HUES48 (cell line): ENCODE data around the gene GSDME.

Experiments used
- H3K27ac ChIP-seq: one replicate; pipeline ENCODE4 v1.7.0; 2013; ENCODE audit warnings: low read depth, low read length, inconsistent platforms
- H3K27me3 ChIP-seq: 2 replicates; pipeline ENCODE4 v1.6.1; 2013; ENCODE audit warnings: mild to moderate bottlenecking, low read length; ENCODE audit not compliant: control insufficient read depth, insufficient read depth
- H3K36me3 ChIP-seq: 2 replicates; pipeline ENCODE4 v1.6.1; 2013; ENCODE audit warnings: low read length; ENCODE audit not compliant: control insufficient read depth, insufficient read depth
- H3K4me1 ChIP-seq: 2 replicates; pipeline ENCODE4 v1.6.1; 2013; ENCODE audit warnings: mild to moderate bottlenecking, low read length; ENCODE audit not compliant: control insufficient read depth, insufficient read depth
- H3K4me3 ChIP-seq: 2 replicates; pipeline ENCODE4 v1.5.1; 2013; ENCODE audit warnings: mild to moderate bottlenecking, low read depth, low read length
- H3K9ac ChIP-seq: 2 replicates; pipeline ENCODE4 v1.6.1; 2013; ENCODE audit warnings: mild to moderate bottlenecking, low read depth, low read length, moderate library complexity
- H3K9me3 ChIP-seq: 2 replicates; pipeline ENCODE4 v1.6.1; 2013; ENCODE audit warnings: low read length; ENCODE audit not compliant: control insufficient read depth, insufficient read depth

Gene GSDME

DNA sequence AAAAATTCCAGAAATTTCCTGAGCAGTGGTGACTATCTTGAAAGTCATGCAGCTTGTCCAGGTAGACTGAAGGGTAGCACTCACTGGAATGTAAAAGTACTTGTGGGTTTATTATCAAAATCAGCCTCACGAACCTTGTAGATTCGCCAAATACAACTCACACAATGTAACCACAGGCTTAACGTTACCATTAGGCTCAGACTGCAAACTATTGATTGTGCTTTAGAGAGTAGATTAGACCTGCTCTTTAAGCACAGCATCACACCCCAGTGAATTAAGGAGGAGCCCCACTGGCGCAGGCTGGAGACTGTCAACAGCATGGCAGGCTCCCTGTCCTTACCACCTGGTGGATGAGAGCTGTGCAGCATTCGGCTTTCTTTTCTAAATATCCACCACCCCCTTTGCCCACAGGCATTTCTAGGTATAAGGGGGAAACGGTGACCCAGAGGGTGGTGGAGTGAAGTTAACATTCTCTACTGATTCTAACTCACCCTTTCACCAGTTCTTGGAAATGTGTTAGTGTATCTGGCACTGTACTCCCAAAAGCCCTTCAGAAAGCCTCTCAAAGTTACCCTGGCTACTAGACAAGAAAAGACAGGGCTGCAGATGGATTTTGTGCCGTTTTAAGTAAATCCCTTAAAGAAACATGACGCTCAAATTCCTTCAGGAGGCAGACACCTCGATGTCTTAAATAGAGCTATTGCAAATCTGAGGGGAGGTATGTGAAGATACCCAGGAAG lies 56.6 kb downstream of the GSDME start:
- Histone ChIP-seq H3K36me3 (peaks cover 10% of the 10 kb centered on the region), H3K4me1 (peaks cover 15% of the 10 kb centered on the region; the same call in 1 of the 2 replicates), H3K9me3 (no peaks in the 10 kb centered on the region), H3K4me3 (no peak overlapping the region), H3K9ac (no peak overlapping the region), H3K27me3 (no peaks in the 10 kb centered on the region), H3K27ac (no peak overlapping the region)

- Histone ChIP-seq H3K9me3 (no peaks in the 10 kb centered on the region), H3K9ac (no peak overlapping the region), H3K4me1 (peaks cover 15% of the 10 kb centered on the region; the same call in 1 of the 2 replicates), H3K27me3 (no peaks in the 10 kb centered on the region), H3K27ac (no peak overlapping the region), H3K36me3 (peaks cover 13% of the 10 kb centered on the region), H3K4me3 (no peak overlapping the region)
Observed at GRCh38 chr7:24698531-24699266, 58.6 kb downstream of the GSDME start.

- H3K36me3 ChIP-seq = peaks cover 13% of the 10 kb centered on the region
- H3K27me3 ChIP-seq = no peaks in the 10 kb centered on the region
- no peaks in the 10 kb centered on the region for H3K9me3 ChIP-seq
- H3K4me1 ChIP-seq = peaks cover 14% of the 10 kb centered on the region; the same call in 1 of the 2 replicates
- no peak overlapping the region for H3K27ac ChIP-seq
- H3K9ac ChIP-seq = no peak overlapping the region
- H3K4me3 ChIP-seq = no peak overlapping the region
Observed at GRCh38 chr7:24697416-24697815, 59.8 kb downstream of the GSDME start.

DNA sequence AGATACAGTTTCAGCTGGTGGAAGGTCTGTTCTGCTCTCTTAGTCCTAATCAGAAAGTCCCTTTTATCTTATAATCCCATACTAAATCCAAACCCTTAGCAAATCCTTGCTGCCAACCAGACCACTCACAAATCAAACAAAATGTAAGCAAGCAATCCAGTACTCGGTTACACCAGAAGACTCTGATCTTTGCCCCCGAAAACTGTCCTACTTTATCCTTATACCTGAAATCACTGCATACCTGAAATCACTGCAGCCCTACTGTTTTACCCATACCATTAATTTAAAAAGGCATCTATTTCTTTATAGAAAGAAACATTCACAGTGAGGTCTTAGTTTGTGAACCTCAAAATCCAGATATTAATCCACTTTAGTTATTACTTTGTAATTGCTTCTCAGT lies 64.7 kb downstream of the GSDME start:
- Histone ChIP-seq H3K27me3 (no peaks in the 10 kb centered on the region), H3K27ac (no peak overlapping the region), H3K36me3 (peaks cover 27% of the 10 kb centered on the region), H3K9ac (no peak overlapping the region), H3K4me1 (no peaks in the 10 kb centered on the region), H3K9me3 (no peaks in the 10 kb centered on the region), H3K4me3 (no peak overlapping the region)

- Histone ChIP-seq H3K27me3 (no peaks in the 10 kb centered on the region), H3K9ac (no peak overlapping the region)
Observed at GRCh38 chr7:24690251-24690650, 67.0 kb downstream of the GSDME start.

DNA sequence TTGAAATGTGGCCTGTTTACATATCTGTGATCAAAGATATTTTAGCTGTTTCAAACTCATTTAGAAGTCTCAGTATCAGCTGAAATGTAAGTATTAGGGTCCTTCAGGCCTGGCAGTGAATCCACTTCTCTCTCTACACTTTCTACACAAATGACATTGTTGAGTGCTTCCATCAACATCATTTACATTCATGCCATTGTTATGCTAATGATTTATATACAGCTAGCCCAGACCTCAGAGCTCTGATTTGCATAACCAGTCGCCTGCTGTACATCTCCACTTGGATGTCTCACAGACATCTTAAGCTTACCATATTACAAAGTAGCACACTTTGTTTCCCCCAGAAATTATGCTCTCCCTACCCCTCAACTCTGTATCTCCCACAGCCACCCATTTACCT lies 71.6 kb downstream of the GSDME start:
- Histone ChIP-seq H3K27ac (peak overlapping the region; percentile 6), H3K27me3 (no peaks in the 10 kb centered on the region), H3K36me3 (peaks cover 44% of the 10 kb centered on the region), H3K9me3 (no peaks in the 10 kb centered on the region), H3K4me3 (no peak overlapping the region), H3K4me1 (peaks cover 11% of the 10 kb centered on the region), H3K9ac (no peak overlapping the region)

More at GRCh38 chr7:24690251-24690650, 67.0 kb downstream of the GSDME start:
- Histone ChIP-seq H3K27ac (no peak overlapping the region), H3K9me3 (no peaks in the 10 kb centered on the region), H3K4me1 (peaks cover 6% of the 10 kb centered on the region), H3K36me3 (peaks cover 31% of the 10 kb centered on the region), H3K4me3 (no peak overlapping the region)

- peaks cover 46% of the 10 kb centered on the region for H3K36me3 ChIP-seq
- H3K4me3 ChIP-seq = no peak overlapping the region
- no peaks in the 10 kb centered on the region for H3K27me3 ChIP-seq
- H3K9ac ChIP-seq = no peak overlapping the region
- peaks cover 24% of the 10 kb centered on the region for H3K4me1 ChIP-seq
- H3K27ac ChIP-seq = peak overlapping the region; percentile 21
- H3K9me3 ChIP-seq = no peaks in the 10 kb centered on the region
Observed at GRCh38 chr7:24670782-24671181, 86.5 kb downstream of the GSDME start.

DNA sequence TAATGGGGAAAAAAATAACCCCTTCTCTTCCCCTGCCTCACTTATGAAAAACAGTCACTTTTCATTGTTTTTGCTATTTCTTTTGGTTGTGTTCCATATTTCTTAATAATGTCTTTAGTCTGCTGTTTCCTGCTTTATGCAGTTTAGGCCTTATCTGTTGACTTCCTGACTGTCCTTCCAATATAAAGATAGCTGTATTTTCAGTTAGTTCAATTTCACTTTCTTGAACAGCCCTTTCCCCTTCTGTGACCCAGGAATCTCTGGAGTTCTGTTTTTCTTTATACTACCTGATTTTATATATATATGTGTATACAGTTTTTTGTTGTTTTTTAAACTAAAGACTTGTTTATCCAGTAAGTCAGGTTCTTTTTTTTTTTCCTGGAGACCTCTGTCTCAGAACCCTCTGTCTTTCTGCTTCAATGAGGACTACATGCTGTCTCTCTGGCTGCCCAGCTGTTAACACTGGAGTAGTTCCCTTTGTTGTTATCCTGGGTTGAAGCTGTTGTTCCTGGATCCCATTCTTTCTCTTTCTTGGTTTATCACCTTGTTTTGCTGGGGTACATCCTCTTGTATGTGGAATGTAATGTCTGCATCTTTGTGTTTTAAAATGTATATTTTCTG lies 87.2 kb downstream of the GSDME start:
- no peaks in the 10 kb centered on the region for H3K9me3 ChIP-seq
- H3K9ac ChIP-seq = no peak overlapping the region
- H3K4me3 ChIP-seq = no peak overlapping the region
- no peaks in the 10 kb centered on the region for H3K27me3 ChIP-seq
- peak overlapping the region; percentile 25 for H3K27ac ChIP-seq
- H3K36me3 ChIP-seq = peaks cover 46% of the 10 kb centered on the region
- H3K4me1 ChIP-seq = peaks cover 31% of the 10 kb centered on the region

GRCh38 chr7:24668927-24669635 lies 88.2 kb downstream of the GSDME start:
- Histone ChIP-seq H3K9me3 (no peaks in the 10 kb centered on the region), H3K4me3 (no peak overlapping the region), H3K9ac (no peak overlapping the region), H3K27me3 (no peaks in the 10 kb centered on the region), H3K27ac (peak overlapping the region; percentile 25), H3K4me1 (peaks cover 35% of the 10 kb centered on the region), H3K36me3 (peaks cover 37% of the 10 kb centered on the region)

DNA sequence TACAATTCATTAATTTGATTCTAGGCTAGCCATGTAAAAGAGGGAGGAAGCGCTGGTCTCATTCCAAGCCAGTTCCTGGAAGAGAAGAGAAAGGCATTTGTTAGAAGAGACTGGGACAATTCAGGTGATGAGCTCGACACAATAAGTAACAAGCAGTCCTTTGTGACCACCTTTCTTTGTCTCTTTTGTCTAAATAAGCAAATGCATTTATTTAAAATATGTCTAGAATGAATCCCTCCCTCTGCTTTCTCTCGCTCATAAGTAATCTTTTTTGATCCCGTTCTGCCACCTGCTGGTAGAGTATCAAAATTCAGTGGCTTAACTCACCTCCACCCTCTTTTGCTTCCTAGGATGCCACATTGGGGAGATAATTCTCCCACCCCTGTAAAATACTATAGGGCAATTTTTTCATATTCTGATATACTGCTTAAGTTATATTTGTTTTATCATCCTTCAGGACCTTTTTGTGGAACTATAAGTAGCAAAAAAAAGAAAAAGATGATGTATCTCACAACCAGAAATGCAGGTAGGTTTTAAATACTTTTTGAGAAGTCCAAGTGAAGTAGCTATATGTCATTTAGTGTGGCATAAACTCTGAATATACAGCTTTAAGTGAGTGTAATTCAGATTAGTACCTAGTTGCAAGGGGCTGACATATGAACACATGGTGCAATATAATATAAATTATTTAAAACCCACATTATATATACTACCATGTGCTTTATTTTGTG lies 91.5 kb downstream of the GSDME start:
- no peak overlapping the region for H3K9ac ChIP-seq
- H3K36me3 ChIP-seq = peaks cover 29% of the 10 kb centered on the region
- H3K9me3 ChIP-seq = no peaks in the 10 kb centered on the region
- H3K4me3 ChIP-seq = no peak overlapping the region
- H3K27ac ChIP-seq = no peak overlapping the region
- peaks cover 44% of the 10 kb centered on the region for H3K4me1 ChIP-seq
- H3K27me3 ChIP-seq = no peaks in the 10 kb centered on the region
